Measurements from ENCODE around the gene C10orf90. TPM values are rescaled to one million over a fixed set of nuclear protein-coding genes. Genes with fewer than 3 reads are reported as not detected.

C10orf90 gene
- total RNA-seq, 4 donors from 2014 or later, result not detected

DNA sequence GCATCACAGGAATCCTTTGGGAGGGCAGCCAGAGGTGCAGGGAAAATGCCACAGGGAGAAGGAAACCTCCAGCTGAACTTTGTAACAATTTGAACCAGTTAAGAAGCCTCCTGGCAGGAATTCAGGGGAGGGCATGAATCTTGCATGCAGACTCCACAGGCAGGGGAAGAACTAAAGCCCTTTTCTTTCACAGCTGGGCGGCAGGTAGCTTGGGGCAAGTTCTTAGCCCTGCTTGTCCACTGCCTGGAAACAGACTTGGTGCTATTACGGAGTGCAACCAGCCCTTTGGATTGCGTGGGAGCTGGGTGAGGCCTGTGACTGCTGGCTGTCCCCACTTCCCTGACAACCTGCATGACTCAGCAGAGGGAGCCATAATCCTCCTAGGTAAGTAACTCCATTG is 230.6 kb downstream of the C10orf90 start:
- TF ChIP-seq POLR2A (IDR thresholded peaks at IDR 0.05), result no peak
- TF ChIP-seq, protein P1, sequence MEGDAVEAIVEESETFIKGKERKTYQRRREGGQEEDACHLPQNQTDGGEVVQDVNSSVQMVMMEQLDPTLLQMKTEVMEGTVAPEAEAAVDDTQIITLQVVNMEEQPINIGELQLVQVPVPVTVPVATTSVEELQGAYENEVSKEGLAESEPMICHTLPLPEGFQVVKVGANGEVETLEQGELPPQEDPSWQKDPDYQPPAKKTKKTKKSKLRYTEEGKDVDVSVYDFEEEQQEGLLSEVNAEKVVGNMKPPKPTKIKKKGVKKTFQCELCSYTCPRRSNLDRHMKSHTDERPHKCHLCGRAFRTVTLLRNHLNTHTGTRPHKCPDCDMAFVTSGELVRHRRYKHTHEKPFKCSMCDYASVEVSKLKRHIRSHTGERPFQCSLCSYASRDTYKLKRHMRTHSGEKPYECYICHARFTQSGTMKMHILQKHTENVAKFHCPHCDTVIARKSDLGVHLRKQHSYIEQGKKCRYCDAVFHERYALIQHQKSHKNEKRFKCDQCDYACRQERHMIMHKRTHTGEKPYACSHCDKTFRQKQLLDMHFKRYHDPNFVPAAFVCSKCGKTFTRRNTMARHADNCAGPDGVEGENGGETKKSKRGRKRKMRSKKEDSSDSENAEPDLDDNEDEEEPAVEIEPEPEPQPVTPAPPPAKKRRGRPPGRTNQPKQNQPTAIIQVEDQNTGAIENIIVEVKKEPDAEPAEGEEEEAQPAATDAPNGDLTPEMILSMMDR (IDR thresholded peaks at IDR 0.05), result no peak

DNA sequence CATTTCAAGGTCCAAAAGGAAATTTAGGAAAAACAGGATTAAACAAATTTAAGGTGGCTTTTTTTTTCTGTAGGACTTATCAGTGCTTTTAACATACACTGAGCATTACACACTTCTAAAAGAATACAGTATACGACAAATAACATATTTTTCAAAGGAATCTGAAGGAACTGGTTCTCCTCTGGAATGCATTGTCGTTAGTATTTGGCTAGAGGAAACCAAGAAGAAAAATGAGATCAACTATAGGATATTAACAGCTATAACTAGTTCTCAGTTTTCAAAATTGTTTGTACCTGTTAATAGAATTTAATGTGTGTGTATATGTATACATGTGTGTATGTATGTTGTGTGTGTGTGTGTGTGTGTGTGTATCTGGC is 232.1 kb downstream of the C10orf90 start:
- no peak for TF ChIP-seq POLR2A (IDR thresholded peaks at IDR 0.05)
- TF ChIP-seq, protein P1 (IDR thresholded peaks at IDR 0.05), result no peak

More for the DNA sequence above, 230.6 kb downstream of the C10orf90 start:
- Histone ChIP-seq H3K9me3 (no peaks in the 10 kb centered on the region), H3K27me3 (no peaks in the 10 kb centered on the region), H3K4me1 (no peaks in the 10 kb centered on the region), H3K27ac (no peak overlapping the region), H3K4me3 (no peak overlapping the region), H3K36me3 (no peaks in the 10 kb centered on the region)
- DNase-seq, result no peak

DNA sequence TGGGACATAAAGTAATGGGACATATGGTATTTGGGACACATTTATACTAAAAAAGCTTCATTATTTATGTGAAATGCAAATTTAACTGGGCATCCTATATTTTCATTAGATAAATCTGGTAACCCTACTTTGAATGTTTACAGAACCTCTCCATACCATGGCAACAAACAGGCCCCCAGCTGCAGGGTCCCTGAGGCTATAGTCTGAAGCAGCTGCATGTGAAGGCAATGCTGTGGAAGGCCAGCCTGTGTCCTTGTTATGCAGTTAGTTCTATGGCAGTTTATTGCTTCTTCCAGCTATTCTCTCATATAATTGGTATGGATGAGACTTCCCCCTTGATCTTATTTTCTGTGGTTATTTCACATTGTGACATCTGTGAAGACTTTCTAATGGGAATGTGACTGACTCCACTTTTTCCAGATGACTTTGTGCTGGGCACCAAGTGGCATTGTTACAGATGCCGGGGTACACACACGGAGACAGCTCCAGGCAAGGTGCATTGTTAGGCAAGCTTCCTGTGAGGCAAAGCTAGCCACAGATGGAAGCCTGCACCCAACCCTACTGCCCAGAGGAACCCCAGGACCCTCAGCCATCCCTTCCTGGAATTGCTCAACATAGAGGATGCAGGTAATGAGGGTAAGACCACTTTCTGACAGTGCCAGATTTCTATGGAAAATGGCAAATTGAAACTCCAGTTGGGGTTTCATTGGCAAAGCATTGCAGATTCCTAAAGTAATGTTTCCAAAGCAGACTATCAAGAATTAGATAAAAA is 232.7 kb downstream of the C10orf90 start:
- Histone ChIP-seq H3K27ac (no peak overlapping the region), H3K4me3 (no peak overlapping the region), H3K9me3 (no peaks in the 10 kb centered on the region), H3K36me3 (no peaks in the 10 kb centered on the region), H3K4me1 (no peaks in the 10 kb centered on the region), H3K27me3 (no peaks in the 10 kb centered on the region)
- DNase-seq, result no peak
- TF ChIP-seq POLR2A (IDR thresholded peaks at IDR 0.05), result no peak
- TF ChIP-seq, protein P1 (IDR thresholded peaks at IDR 0.05), result no peak

More for the DNA sequence above, 232.1 kb downstream of the C10orf90 start:
- no peak for DNase-seq
- H3K4me1 ChIP-seq, result no peaks in the 10 kb centered on the region
- no peak overlapping the region for H3K4me3 ChIP-seq
- H3K36me3 ChIP-seq, result no peaks in the 10 kb centered on the region
- H3K9me3 ChIP-seq, result no peaks in the 10 kb centered on the region
- no peaks in the 10 kb centered on the region for H3K27me3 ChIP-seq
- H3K27ac ChIP-seq, result no peak overlapping the region

DNA sequence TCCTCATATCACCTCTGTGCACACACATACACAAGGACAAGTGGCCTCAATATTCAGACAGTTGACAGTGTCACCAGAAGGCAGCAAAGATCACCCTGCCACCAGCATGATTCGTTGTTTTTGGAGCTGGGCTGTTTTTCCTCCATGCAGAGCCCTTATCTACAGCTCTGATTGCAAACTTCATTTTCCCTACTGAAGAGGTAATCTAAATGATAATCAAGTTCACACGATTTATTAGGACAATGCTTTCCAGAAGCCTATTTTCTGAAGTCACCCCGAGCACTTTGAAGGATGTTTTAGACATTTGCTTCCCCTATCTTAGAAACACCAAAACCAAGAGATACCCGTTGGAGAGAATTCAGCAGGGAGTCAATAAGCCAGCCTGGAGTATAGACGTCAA is 236.3 kb downstream of the C10orf90 start:
- no peaks in the 10 kb centered on the region for H3K27me3 ChIP-seq
- TF ChIP-seq POLR2A (IDR thresholded peaks at IDR 0.05), result no peak
- TF ChIP-seq, protein P1 (IDR thresholded peaks at IDR 0.05), result no peak
- H3K36me3 ChIP-seq, result no peaks in the 10 kb centered on the region
- H3K27ac ChIP-seq, result no peak overlapping the region
- DNase-seq, result no peak
- H3K9me3 ChIP-seq, result no peaks in the 10 kb centered on the region
- H3K4me1 ChIP-seq, result no peaks in the 10 kb centered on the region
- no peak overlapping the region for H3K4me3 ChIP-seq

DNA sequence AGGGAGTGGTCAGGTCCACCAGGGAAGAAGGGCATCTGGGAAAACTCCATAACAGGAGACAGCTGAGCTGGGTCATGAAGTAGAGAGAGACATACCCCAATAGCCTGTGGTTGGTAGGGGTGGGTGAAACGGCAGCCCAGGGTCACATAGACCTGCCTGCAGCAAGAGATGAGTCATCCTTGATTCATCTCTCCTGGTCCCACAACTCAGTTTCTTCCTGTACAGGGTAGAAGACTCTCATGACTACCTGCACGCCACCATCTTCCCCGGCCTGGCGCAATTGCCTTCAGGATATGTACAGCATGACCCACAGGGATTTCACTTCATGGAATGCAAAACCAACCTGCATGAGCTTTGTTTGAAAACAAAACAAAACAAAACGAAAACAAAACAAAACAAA is 237.1 kb downstream of the C10orf90 start:
- Histone ChIP-seq H3K9me3 (no peaks in the 10 kb centered on the region), H3K36me3 (no peaks in the 10 kb centered on the region), H3K27ac (no peak overlapping the region), H3K27me3 (no peaks in the 10 kb centered on the region), H3K4me1 (no peaks in the 10 kb centered on the region), H3K4me3 (no peak overlapping the region)
- no peak for TF ChIP-seq POLR2A (IDR thresholded peaks at IDR 0.05)
- TF ChIP-seq, protein P1 (IDR thresholded peaks at IDR 0.05), result no peak
- no peak for DNase-seq

All from Peyer's patch (tissue), 4 donors.